Measurements from ENCODE around the gene KLHL29. TPM values are rescaled to one million over a fixed set of nuclear protein-coding genes. Genes with fewer than 3 reads are reported as not detected.

The KLHL29 gene
- total and polyA plus RNA-seq, 4 donors = 0.29 to 2.3 (median 0.68) TPM

DNA sequence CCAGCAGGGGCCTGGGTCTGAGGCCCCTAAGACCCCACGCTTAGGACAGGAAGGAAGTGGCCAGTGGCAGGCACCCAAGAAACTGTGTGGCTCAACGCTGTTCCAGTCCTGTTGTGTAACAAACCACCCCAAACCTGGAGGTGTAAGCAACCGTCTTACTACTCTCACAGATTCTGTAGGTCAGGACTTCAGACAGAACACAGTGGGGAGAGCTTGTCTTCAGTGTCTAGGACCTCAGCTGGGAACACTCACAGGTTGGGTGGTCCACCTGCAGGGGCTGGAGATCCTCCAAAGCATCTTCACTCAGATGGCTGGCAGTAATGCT, 123.0 kb downstream of the KLHL29 start:
- no peak overlapping the region for H3K27ac ChIP-seq (ENCODE audit: low read depth in 1 of 2, low read length in 2 of 2)
- WGBS = 44% methylated on average over 3 of the region's 3 CpGs
- no peak overlapping the region for H3K9ac ChIP-seq (ENCODE audit: low read depth in 1 of 2, low read length in 2 of 2)
- H3K4me1 ChIP-seq (ENCODE audit: control insufficient read depth in 4 of 4, insufficient read depth in 4 of 4, low read length in 3 of 4) = peaks cover 0 to 6% (median 3%) of the 10 kb centered on the region in 4 donors
- H3K36me3 ChIP-seq (ENCODE audit: control insufficient read depth in 4 of 4, insufficient read depth in 3 of 4, low read depth in 1 of 4, low read length in 3 of 4) = no peaks in the 10 kb centered on the region
- no peak overlapping the region for H3K4me3 ChIP-seq (ENCODE audit: low read depth in 1 of 3, low read length in 3 of 3)
- TF ChIP-seq, protein P1, sequence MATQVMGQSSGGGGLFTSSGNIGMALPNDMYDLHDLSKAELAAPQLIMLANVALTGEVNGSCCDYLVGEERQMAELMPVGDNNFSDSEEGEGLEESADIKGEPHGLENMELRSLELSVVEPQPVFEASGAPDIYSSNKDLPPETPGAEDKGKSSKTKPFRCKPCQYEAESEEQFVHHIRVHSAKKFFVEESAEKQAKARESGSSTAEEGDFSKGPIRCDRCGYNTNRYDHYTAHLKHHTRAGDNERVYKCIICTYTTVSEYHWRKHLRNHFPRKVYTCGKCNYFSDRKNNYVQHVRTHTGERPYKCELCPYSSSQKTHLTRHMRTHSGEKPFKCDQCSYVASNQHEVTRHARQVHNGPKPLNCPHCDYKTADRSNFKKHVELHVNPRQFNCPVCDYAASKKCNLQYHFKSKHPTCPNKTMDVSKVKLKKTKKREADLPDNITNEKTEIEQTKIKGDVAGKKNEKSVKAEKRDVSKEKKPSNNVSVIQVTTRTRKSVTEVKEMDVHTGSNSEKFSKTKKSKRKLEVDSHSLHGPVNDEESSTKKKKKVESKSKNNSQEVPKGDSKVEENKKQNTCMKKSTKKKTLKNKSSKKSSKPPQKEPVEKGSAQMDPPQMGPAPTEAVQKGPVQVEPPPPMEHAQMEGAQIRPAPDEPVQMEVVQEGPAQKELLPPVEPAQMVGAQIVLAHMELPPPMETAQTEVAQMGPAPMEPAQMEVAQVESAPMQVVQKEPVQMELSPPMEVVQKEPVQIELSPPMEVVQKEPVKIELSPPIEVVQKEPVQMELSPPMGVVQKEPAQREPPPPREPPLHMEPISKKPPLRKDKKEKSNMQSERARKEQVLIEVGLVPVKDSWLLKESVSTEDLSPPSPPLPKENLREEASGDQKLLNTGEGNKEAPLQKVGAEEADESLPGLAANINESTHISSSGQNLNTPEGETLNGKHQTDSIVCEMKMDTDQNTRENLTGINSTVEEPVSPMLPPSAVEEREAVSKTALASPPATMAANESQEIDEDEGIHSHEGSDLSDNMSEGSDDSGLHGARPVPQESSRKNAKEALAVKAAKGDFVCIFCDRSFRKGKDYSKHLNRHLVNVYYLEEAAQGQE (IDR thresholded peaks at IDR 0.05) = no peak
- TF ChIP-seq RAD21 (IDR thresholded peaks at IDR 0.05) (no peak), FOXA1 (IDR thresholded peaks at IDR 0.05) (no peak), FOXA2 (IDR thresholded peaks at IDR 0.05) (no peak), YY1 (IDR thresholded peaks at IDR 0.05) (no peak), TAF1 (conservative IDR thresholded peaks at IDR 0.05) (no peak), RXRA (IDR thresholded peaks at IDR 0.05) (no peak), EGR1 (IDR thresholded peaks at IDR 0.05; ENCODE audit: low read depth in 2 of 2) (no peak)
- TF ChIP-seq, protein P2, sequence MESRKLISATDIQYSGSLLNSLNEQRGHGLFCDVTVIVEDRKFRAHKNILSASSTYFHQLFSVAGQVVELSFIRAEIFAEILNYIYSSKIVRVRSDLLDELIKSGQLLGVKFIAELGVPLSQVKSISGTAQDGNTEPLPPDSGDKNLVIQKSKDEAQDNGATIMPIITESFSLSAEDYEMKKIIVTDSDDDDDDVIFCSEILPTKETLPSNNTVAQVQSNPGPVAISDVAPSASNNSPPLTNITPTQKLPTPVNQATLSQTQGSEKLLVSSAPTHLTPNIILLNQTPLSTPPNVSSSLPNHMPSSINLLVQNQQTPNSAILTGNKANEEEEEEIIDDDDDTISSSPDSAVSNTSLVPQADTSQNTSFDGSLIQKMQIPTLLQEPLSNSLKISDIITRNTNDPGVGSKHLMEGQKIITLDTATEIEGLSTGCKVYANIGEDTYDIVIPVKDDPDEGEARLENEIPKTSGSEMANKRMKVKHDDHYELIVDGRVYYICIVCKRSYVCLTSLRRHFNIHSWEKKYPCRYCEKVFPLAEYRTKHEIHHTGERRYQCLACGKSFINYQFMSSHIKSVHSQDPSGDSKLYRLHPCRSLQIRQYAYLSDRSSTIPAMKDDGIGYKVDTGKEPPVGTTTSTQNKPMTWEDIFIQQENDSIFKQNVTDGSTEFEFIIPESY (IDR thresholded peaks at IDR 0.05) = no peak
- H3K27me3 ChIP-seq (ENCODE audit: control insufficient read depth in 4 of 4, insufficient read depth in 4 of 4, low read length in 3 of 4) = no peaks in the 10 kb centered on the region
- H3K9me3 ChIP-seq (ENCODE audit: control insufficient read depth in 4 of 4, low read length in 3 of 4) = no peaks in the 10 kb centered on the region
- DNase-seq (ENCODE audit: low spot score) = no peak

DNA sequence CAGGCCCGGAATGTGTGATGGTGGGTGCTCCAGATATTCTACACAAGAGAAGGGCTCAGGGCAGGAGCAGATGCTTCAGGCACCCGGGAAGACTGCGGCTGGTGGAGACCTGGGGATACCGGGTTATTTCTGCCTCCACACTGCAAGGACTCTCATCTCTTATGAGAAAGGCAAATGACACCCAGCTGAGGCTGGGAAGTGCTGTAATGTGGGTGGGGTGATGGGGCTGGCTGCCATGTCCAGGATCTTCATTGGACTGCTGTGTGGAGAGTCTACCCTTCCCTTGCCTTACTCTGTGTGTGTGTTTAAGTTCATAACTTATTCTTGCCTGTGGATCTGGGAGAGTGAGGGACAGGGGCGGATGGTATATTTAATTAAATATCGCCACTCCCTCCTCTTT, 124.1 kb downstream of the KLHL29 start:
- H3K36me3 ChIP-seq (ENCODE audit: control insufficient read depth in 4 of 4, insufficient read depth in 3 of 4, low read depth in 1 of 4, low read length in 3 of 4) = no peaks in the 10 kb centered on the region
- no peaks in the 10 kb centered on the region for H3K27me3 ChIP-seq (ENCODE audit: control insufficient read depth in 4 of 4, insufficient read depth in 4 of 4, low read length in 3 of 4)
- no peak overlapping the region for H3K27ac ChIP-seq (ENCODE audit: low read depth in 1 of 2, low read length in 2 of 2)
- 93% methylated on average over 6 of the region's 6 CpGs for WGBS
- H3K4me1 ChIP-seq (ENCODE audit: control insufficient read depth in 4 of 4, insufficient read depth in 4 of 4, low read length in 3 of 4) = no peaks in the 10 kb centered on the region
- TF ChIP-seq FOXA2 (IDR thresholded peaks at IDR 0.05) = no peak
- TF ChIP-seq HNF4G (IDR thresholded peaks at IDR 0.05) = no peak
- TF ChIP-seq, protein P2 (IDR thresholded peaks at IDR 0.05) = no peak
- no peak for TF ChIP-seq JUND (IDR thresholded peaks at IDR 0.05)
- TF ChIP-seq, protein P1 (IDR thresholded peaks at IDR 0.05) = no peak
- TF ChIP-seq GABPA (IDR thresholded peaks at IDR 0.05 in 1 of 2, conservative IDR thresholded peaks at IDR 0.05 in 1 of 2) = no peak
- no peak for TF ChIP-seq YY1 (IDR thresholded peaks at IDR 0.05)
- no peak for TF ChIP-seq HNF4A (conservative IDR thresholded peaks at IDR 0.05)
- TF ChIP-seq, protein P3, sequence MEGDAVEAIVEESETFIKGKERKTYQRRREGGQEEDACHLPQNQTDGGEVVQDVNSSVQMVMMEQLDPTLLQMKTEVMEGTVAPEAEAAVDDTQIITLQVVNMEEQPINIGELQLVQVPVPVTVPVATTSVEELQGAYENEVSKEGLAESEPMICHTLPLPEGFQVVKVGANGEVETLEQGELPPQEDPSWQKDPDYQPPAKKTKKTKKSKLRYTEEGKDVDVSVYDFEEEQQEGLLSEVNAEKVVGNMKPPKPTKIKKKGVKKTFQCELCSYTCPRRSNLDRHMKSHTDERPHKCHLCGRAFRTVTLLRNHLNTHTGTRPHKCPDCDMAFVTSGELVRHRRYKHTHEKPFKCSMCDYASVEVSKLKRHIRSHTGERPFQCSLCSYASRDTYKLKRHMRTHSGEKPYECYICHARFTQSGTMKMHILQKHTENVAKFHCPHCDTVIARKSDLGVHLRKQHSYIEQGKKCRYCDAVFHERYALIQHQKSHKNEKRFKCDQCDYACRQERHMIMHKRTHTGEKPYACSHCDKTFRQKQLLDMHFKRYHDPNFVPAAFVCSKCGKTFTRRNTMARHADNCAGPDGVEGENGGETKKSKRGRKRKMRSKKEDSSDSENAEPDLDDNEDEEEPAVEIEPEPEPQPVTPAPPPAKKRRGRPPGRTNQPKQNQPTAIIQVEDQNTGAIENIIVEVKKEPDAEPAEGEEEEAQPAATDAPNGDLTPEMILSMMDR (IDR thresholded peaks at IDR 0.05; ENCODE audit: low read depth, low read length, missing input control) = no peak
- TF ChIP-seq FOXA1 (IDR thresholded peaks at IDR 0.05) = no peak
- no peak for TF ChIP-seq RAD21 (IDR thresholded peaks at IDR 0.05)
- TF ChIP-seq TAF1 (conservative IDR thresholded peaks at IDR 0.05) = no peak
- TF ChIP-seq SP1 (IDR thresholded peaks at IDR 0.05) = no peak
- TF ChIP-seq, protein P4, sequence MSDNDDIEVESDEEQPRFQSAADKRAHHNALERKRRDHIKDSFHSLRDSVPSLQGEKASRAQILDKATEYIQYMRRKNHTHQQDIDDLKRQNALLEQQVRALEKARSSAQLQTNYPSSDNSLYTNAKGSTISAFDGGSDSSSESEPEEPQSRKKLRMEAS (IDR thresholded peaks at IDR 0.05) = no peak
- H3K9me3 ChIP-seq (ENCODE audit: control insufficient read depth in 4 of 4, low read length in 3 of 4) = no peaks in the 10 kb centered on the region
- H3K9ac ChIP-seq (ENCODE audit: low read depth in 1 of 2, low read length in 2 of 2) = no peak overlapping the region
- no peak for DNase-seq (ENCODE audit: low spot score)
- no peak overlapping the region for H3K4me3 ChIP-seq (ENCODE audit: low read depth in 1 of 3, low read length in 3 of 3)

Data from liver (tissue), 9 donors.